ENCODE measurements around the gene LOC101059915.
A peak's percentile ranks its signal among the peaks of the same experiment; 100 is the strongest.

The LOC101059915 gene

DNA sequence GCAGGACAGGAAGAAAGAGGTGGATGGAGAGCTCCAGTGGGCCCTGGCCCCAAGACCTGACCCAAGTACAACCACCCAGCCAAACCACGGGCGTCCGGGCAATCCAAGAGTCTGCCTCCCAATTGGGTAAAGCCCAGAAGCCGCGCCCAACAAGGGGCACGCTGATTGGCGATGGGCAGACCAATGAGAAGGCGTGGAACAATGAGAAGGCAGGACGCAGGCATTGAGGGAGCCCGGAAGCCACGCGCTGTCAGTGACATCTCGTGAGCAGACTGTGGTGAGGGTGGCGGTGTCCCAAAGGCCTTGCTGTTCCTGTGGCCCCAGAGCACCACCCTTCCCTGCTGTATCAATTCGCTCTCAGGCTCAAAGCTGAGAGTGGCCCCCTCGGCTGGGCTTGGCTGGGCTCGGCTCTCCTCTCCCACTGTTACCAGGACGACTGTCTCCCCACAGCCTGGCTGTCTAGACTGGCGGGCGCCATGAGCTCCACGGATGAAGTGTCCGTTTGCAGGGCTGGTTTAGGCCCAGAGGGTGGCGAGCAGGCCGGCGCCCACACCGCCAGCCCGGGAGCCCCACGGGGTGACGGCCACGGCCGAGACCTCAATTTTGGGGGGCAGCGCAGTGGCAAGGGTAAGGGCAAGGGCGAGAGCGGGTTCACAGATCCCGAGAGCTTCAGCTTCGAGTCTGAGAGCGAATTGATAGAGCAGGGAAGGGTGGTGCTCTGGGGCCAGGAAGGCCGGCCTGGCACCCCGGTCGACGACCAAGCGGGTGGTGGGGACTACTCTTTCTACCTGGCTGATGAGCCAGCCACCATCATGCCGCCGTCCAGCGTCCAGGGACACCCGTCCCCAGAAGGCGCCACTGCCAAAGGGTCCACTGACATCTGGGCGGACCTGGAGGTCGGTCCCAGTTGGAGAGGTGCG is at the start of gene LOC101059915:
TSS of gene LOC101059915 (plus strand) at position 219 of the 920 bp plus-strand sequence.
- FAIRE-seq, result no peak

DNA sequence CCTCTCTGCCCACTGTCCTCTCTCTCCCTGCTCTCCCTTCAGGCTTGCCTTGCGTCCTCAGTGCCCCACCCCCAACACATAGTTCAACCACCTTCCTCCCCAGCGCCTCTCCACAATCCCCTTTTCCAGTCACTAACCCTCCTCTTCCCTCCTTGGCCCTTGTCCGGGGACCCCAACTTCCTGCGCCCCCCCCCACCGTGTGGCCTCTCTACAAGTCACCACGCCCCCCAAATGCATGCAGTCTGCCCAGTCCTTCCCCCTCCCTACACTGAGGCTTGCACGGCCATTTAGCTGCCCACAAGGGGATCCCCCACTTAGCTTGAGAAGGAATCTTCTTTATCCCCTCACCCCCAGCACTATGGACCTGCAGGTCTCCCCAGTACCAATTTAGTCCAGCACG is 49.6 kb upstream of the LOC101059915 start:
- DNase-seq (ENCODE audit: insufficient read length, low spot score) (no peak), FAIRE-seq (peak; percentile 65)

More for the DNA sequence above, at the start of gene LOC101059915:
- DNase-seq (ENCODE audit: insufficient read length, low spot score), result no peak

DNA sequence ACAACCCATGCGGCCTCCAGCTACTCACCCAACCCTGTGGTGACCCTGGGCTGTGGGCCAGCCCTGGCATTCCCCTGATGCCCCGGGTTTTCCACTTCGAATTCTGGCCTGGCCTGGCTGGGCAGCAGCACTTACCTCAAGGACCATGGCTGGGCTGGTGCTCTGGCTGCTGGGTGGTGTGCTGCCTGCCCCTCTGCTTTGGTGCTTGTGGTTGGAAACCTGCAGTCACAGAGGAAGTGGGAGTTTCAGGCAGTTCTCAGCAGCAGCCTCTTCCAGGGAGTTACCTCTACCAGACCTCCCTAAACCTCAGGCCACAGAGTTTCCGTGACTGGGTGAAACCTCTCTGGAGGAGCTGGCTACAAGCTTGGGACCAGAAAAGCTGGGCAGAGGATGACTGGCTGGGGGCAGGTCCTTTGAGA is 49.0 kb upstream of the LOC101059915 start, which contains the start of gene CXCR3:
TSS of gene CXCR3 (minus strand) at position 209 of the 419 bp plus-strand sequence. CDS start at position 147, 62 bp downstream.
- DNase-seq (ENCODE audit: insufficient read length, low spot score) (peak; percentile 36), FAIRE-seq (peak; percentile 99)

DNA sequence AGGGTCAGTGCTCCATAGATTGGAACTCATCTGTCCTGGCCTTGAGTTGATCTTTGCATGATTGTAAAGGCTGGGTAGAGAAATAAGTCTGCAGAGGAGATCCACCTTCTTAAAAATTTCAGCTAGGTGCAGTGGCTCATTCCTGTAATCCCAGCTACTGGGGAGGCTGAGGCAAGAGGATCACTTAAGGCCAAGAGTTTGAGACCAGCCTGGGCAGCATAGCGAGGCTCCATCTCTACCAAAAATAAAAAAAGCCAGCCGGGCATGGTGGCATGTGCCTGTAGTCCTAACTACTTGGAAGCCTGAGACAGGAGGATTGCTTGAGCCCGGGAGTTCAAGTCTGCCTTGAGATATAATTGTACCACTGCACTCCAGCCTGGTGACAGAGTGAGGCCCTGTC is 48.6 kb upstream of the LOC101059915 start:
- FAIRE-seq (no peak), DNase-seq (ENCODE audit: insufficient read length, low spot score) (no peak)

DNA sequence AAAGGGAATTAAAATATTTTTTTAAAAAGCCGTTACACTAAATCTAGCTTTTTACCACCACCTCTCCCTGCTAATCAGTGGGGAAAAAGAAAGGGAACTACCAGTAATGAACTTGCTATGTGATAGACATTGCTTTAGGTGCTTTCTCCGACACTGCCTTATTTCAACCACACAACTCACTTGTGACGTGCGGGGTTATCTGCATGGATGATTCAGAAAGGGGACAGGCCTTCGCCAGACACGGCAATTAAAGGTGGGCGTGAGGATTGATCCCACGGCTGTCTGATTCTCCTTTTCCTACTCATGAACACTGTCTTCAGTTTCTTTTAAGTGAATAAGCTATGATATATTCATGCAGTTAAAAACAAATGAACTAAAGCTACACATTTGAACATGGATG is 48.2 kb upstream of the LOC101059915 start:
- DNase-seq (ENCODE audit: insufficient read length, low spot score) (no peak), FAIRE-seq (no peak)

DNA sequence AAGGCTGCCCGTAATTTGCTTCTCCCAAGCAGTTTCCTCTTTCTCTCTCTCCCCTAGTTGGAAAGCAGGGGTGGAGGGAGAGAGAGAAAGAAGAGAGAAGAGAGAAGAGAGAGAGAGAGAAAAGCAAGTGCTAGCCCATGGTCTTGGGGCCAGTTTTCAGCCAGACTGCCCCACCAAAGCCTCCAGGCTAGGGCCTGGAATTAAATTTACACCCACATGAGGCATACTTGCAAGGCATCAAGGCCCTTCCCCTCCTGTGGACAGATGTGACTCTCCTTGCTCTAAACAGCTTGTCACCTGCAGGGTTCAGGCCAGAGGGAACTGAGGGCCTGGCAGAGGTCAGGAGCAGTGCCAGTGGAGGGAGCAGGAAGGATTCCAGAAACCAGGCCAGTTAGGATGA is 47.4 kb upstream of the LOC101059915 start:
- DNase-seq (ENCODE audit: insufficient read length, low spot score) (no peak), FAIRE-seq (peak; percentile 77)

DNA sequence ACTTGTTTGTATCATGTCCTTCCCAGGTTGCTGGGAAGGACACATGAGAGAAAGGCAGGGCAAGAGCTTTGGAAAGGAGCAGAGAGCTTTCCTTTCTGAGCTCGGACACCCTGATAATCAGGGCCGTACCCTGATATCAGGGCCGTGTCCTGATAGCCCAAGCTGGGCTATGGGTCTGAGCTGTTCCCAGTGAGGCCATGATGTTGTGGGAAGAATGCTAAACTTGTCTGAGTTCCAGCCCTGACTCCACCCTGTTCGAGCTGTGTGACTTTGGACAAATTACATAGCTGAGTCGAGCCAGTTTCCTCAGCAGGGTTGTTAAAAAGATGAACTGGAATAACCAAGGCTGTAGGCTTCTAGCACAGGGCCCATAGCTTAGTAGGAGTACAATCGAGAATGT is 45.7 kb upstream of the LOC101059915 start:
- no peak for FAIRE-seq

DNA sequence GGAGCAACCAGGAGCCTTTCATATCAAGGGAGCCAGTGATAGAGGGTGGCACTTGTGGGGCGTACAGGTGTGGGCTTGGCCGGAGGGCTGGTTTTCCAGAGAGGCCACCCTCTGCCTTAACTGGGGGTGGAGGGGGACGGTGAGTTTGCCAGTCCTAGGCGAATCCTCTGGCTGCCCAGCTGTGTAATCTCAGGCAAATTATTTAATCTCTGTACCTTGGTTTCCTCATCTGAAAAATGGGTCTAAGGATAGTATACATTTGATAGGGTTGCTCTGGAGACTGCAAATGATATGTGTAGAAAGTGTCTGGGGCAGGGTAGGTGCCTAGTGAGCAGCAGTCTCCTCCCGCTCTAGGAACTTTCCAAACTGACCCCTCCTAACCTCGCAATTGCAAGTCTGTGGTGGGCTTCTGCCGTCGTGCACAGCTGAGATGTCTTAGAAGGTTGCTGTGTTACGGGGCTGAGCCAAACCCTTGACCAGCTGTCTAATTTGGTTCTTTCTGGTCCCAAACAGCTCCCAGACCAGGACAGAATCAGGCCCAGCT is 45.2 kb upstream of the LOC101059915 start:
- no peak for DNase-seq (ENCODE audit: insufficient read length, low spot score)
- no peak for FAIRE-seq

More for the DNA sequence above, 45.7 kb upstream of the LOC101059915 start:
- DNase-seq (ENCODE audit: insufficient read length, low spot score), result no peak

DNA sequence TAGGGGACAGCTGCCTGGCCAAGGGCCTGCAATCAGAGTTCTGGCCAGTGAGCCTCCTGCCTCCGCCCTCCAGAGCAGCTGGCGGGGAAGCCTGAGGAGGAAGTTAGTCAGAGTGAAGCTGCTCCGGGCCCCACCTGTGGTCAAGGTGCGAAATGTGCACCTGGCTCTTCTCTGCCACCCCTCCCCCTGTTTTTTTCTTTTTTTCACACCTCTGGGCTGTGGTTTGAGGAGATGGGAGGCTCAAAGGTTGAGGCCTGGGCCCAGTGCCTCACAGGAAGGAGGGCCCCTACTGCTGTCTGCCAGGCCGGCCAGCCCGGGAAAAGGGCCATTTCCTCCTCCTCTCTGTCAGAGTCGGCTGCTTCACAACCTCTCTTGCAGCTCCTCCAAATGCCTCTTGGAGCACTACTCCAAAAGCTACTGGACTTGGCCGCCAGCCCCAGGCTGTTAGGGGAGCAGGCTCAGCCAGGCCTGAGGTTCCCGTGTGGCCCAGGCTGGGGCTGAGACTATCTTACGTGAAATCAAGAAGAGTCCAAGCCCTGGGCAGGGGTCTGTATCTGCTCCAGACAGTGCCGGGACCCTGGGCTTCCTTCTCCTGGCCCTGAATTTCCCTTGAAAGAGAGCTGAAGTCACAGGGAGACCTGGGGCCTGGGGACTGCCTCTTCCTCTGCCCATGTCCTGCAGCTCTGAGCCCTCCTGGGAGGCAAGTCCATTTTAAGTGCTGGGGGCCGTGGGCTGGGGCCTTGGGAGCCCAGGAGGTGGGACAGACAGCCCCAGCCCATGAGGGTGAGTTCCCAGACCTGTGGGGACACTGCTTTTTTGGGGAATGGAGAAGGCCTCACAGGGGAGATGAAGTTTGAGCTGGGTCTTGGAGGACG is 44.5 kb upstream of the LOC101059915 start:
- FAIRE-seq, result peak; percentile 98
- DNase-seq (ENCODE audit: insufficient read length, low spot score), result no peak

DNA sequence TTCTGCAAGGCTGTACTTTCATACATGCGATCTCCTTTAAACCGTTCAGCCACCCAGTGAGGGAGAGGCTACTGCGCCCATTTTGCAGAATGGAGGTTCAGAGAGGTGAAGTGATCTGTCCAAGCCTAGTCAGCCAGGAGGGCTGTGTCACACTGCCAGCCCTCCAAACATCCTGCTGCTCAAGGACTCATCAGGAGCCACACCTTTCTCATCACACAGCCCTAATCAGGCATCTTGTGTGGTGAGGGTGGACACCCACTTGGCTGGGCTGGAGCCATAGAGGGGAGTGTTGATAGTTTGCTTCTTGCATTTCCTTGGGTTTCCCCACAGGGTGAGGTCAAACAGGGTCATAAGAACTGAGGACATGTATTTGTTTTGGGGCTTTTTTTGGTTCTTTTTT is 43.6 kb upstream of the LOC101059915 start:
- FAIRE-seq (peak; percentile 88), DNase-seq (ENCODE audit: insufficient read length, low spot score) (no peak)

DNA sequence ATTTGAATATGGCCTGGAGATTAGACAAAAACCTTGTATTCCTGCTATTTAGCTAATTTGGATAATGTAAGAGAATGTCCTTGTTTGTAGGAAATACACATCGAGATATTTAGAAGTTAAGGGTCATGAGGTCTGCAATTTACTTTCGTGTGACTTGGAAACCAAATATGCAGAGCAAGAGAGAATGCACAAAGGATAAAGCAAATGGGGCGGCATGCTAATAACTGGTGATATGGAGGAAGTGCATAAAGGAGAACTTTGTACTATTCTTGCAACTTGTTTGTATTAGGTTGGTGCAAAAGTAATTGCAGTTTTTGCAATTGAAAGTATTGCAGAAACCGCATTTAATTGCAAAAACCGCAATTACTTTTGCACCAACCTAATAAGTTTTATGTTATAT is 41.9 kb upstream of the LOC101059915 start:
- peak; percentile 67 for FAIRE-seq
- no peak for DNase-seq (ENCODE audit: insufficient read length, low spot score)

DNA sequence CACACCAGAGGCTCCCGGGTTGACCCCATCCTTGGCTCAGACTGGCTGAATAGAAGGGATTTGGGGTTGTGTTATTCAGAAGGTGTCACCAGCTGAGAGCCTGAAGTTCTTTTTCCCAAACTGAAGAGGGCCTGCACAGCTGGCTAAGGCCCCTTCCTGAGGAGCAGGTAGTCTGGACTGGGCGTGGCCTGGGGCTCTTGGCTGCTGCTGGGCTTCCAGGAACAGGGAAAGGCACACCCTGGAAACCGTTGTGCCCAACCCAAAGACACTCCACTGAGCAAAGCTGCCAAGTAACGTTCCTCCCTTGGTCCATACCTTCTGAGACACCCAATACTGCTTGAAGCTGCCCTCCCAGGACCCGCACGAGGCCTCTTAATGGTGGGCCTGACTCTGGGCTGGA is 40.8 kb upstream of the LOC101059915 start:
- FAIRE-seq (no peak), DNase-seq (ENCODE audit: insufficient read length, low spot score) (no peak)

DNA sequence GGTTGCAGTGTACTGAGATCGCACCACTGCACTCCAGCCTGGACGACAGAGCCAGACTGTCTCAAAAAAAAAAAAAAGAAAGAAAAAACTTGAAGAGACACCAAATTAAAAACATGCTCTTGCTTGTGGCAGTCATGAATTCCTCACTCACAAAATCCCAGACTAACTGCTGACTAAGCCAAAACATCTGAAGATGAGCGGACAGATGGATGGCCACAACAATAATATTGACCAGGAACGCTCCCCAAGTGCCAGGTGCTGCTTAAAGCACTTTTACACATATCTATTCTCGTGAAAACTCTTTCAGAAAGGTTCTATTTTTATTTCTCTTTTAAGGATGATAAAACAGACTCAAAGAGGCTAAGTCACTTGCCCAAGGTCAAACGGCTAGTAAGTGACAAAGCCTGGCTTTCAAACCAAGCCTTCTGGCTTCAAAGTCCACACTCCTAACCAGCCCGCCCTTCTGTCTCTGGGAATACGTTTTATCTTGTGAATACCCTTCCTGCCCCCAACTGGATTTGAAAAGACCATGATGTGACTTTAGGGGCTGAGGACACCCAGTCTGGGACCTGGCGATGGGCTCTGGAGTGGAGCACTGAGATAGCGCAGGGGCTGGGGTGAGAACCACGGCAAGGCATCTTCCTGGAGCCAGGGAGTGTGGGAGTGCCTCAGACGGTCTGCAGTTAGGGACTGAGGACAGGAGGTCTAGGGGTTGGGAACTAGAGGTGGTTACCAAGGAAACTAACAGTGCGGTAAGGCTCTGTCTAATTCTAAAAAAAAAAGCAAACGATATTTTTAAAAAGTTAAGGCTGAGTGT is 39.5 kb upstream of the LOC101059915 start:
- FAIRE-seq, result peak; percentile 26
- no peak for DNase-seq (ENCODE audit: insufficient read length, low spot score)

DNA sequence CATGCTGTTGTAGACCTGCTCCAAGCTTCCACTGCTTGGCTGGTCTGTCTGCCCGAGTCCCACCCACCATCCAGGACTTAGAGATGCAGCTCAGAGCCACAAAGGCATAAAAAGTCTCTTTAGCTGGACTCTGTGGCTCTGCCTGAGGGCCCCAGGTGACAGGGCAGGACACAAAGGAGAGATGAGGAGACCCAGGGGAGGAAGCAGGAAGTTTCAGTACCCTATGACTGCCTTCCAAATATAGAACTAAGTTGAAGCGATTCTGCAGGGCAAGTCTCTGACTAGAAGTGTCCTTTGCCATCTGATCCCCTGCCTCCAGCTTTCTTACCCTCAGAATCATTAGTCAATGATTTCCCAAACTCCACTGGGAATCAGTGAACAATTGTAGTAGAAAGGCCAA is 37.9 kb upstream of the LOC101059915 start:
- DNase-seq (ENCODE audit: insufficient read length, low spot score) (no peak), FAIRE-seq (peak; percentile 91)

DNA sequence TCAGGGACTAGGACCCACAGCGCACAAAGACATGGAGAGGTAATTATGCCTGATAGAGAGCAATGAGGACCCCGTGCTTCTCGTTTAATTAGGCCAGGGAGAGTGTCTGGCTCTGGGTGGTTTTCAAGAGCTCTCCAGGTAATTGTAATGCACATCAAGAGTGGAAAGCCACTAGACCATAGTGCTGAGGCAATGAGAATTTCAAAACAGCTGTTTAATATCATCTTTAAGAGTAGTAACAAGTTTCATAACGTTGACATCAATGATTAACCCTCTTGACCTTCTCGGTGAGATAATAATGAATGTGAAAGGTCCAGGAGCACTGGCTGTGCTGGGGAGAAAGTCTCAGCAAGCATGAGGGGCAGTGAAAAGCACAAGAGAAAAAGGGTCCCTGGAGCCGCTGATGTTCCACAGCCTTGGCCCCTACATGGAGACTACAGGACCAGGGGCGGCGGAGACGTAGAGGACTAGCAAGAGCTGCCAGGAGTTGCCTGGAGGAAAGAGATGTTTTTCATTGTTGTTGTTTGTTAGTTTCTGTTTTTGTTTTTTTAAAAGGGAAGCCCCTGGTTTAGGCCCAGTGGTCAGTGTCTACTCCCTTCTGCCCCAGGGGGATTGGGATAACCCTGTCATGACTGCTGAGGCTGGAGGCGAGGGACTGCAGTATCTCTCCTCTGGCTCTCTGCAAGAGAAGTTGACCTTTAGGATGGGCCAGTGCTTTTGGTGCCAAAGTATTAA is 34.3 kb upstream of the LOC101059915 start:
- peak; percentile 99 for FAIRE-seq

DNA sequence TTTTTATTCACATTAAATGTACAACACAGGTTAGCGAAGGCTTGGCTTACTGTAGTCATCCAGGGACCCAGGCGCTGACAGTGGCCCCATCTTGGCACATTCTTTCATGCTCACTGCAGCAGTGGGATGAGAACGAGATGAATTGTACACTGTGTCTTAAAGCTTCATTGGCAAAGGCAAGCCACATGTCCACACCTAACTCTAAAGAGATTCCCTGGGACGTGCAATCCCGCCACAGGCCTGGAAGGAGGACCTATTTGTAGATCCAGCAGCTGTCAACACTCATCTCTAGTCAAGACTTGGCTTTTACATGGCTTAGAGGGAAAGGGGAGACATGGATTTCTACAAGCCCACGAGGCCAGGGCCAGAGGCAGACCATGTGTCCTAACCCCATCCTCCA is 33.0 kb upstream of the LOC101059915 start:
- DNase-seq (ENCODE audit: insufficient read length, low spot score) (no peak), FAIRE-seq (peak; percentile 44)

More for the DNA sequence above, 34.3 kb upstream of the LOC101059915 start:
- no peak for DNase-seq (ENCODE audit: insufficient read length, low spot score)

DNA sequence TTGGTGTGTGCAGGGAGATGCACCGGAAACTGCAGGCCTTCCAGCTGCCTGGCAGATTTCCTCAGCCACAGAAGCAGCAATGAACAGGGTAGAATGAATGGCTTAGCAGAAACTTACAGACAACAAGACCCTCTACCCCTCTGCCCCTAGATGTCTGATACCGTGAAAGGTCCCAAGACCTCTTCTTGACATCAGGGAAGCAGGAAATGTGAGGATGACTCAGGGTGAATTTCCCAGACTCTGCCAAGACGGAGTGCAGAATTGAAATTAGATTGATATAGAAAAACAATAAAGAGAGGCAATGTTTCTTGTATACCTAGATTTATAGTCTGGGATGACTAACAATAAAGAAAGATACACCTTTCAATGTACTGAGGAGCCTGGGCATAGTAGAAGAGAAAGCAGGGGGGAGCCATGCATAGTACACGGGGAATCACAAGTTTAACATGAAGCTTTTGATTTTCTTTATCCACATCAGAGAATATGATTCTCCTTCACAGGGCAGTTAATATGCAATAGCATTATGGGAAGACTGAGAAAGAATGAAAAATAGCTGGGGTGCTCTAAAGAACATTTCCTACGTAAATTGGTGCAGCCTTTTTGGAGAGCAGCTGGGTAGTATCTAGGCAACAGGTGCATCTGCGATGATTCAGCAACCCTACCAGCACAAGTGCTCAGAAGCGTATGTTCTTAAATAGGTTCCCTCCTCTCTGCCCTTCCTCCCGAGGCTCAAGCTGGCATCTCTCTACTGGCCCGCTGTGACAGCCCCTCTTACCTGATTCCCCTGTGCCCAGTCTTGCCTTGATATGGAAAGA is 30.7 kb upstream of the LOC101059915 start:
- no peak for DNase-seq (ENCODE audit: insufficient read length, low spot score)
- peak; percentile 92 for FAIRE-seq

DNA sequence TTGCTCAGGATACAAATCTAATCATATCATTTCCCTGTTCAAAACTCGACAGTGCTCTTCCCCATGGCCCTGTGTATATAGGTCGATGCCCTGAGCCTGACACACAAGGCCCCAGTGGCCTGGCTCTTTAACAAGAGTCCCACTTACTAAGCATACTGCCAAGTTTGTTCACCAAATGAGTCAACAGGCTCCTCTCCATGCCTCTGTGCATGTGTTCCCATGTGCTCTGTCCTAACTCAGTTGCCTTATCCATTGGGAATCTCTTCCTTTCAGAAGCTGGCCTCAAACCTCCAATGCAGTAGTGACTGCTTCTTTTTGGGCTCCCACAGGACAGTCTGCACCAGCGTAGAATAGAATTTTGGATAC is 30.1 kb upstream of the LOC101059915 start:
- no peak for FAIRE-seq
- DNase-seq (ENCODE audit: insufficient read length, low spot score), result no peak

DNA sequence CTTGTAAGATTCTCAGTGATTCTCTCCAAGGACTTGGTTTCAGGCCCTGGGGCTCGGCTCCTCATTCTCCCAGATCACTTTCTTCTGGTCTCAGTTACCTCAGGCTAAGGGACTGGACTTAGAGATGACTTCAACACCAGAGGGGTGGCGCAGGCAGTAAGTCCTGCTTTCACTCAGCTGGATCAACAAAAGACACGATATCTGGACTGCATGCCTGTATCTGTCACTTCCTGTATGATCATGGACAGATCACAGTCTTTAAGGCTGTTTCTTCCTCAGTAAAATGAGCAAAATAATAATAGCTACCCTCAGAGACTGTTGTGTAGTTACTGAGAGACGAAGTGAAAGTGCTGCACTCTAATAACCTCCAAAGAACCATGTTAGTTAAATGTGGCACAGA is 29.5 kb upstream of the LOC101059915 start:
- FAIRE-seq (peak; percentile 90), DNase-seq (ENCODE audit: insufficient read length, low spot score) (no peak)
